Stimulated activated CD8-positive, alpha-beta memory T cell treated with anti-CD3 and anti-CD28 coated beads, Interleukin-12 subunit alpha, Interleukin-12 subunit beta, amount 100 ng/mL, for 24 hours (primary cell): ENCODE data around the gene CHIT1.

Experiments
- DNase-seq: peaks from one replicate; pipeline ENCODE4 v3.0.0-alpha.2; 2020; ENCODE audit errors: extremely low read depth

Gene CHIT1

GRCh38 chr1:203216274-203217138, 13.0 kb downstream of the CHIT1 start:
- DNase-seq, result peak; percentile 5

- no peak for DNase-seq
Observed at GRCh38 chr1:203215573-203215972, 13.9 kb downstream of the CHIT1 start.

DNA sequence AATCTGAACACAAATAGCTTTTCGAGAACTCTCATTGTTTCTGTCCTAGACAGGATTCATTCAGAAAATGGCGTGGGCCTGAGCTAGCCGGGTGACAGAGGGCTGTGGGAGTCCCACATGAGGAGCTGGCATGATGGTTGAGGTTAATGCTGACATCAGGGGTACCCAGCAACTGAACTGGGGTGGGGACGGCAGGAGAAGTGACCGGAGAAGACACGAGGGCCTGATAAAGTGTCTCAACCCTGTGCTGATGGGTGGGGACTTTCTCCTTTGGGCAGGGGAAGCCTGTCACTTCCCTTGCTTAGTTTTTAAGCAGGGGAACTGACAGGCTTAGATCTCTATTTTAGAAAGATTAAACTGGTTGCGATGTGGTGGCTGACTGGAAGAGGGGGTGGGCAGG, 14.6 kb downstream of the CHIT1 start:
- DNase-seq, result no peak

- no peak for DNase-seq
Observed at GRCh38 chr1:203213126-203213525, 16.3 kb downstream of the CHIT1 start.

DNA sequence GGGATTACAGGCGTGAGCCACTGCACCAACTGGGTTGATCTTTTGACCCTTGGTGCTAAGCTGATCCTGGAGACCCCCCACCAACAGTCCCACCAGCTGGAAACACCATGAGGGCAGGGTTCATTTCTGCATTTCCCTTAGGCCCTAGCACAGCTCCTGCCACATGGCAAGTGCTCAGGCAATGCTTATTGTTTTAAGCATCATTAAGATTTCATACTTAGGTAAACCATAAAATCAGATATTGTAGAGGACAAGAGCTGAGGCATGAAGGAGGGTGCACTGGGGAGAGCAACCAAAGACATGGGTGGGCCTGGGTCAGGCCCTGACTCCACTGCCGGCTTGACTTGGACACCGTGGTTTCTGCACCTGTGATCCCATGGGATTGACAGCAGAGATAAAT, 17.7 kb downstream of the CHIT1 start:
- DNase-seq, result no peak

- no peak for DNase-seq
Observed at GRCh38 chr1:203210988-203211387, 18.5 kb downstream of the CHIT1 start.

- DNase-seq, result no peak
Observed at GRCh38 chr1:203210350-203210749, 19.1 kb downstream of the CHIT1 start.

DNA sequence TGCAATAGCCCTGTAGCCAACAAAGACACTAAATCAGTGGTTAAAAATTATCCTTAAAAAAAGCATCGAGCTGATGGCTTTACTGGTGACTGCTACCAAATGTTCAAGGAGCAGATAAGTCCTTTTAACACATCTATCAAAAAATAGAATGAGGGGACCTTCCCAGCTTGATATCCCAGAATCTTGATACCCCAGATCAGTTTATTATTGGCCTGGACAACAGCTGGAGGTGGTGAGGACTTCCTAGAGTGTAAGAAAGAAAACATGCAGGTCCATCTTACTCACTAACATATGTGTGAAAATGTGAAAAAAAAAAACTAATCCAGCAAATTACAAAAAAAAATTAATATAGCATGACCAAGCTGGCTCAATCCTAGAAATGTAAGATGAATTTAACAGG, 21.3 kb downstream of the CHIT1 start:
- no peak for DNase-seq

GRCh38 chr1:203207751-203208150, 21.7 kb downstream of the CHIT1 start:
- no peak for DNase-seq

GRCh38 chr1:203206129-203206687, 23.3 kb downstream of the CHIT1 start:
- DNase-seq, result no peak

- no peak for DNase-seq
Observed at GRCh38 chr1:203204756-203205155, 24.7 kb downstream of the CHIT1 start.

- DNase-seq, result no peak
Observed at GRCh38 chr1:203202431-203203245, 26.8 kb downstream of the CHIT1 start.

DNA sequence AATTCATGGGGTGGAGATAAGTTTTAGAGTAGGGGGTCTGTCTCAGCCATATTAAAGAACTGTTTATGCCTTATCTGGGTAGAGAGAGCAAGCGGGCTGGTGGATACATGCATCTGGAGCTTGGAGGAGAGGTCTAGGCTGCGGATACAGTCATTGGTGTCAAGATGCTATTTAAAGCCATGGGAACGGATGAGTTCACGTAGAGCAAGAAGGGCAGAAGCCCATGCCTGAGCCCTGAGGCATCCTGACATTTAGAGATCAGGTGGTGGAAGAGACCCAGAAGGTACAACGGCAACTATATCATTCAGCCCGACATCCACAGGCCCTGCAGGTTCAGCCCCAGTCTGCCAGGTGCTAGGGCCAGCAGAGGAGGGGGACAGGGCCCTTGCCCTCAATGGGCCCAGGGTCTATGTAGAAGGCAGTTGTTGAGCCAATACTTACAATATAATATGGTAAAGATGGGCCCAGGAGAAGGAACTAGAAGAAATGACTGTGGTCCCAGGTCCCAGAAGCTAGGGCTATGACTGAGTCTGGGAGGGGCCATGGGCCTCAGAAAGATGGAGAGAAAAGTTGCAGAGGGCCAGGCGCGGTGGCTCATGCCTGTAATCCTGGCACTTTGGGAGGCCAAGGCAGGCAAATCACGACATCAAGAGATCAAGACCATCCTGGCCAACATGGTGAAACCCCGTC, 27.8 kb downstream of the CHIT1 start:
- DNase-seq, result no peak

- DNase-seq, result no peak
Observed at GRCh38 chr1:203200916-203201315, 28.6 kb downstream of the CHIT1 start.

GRCh38 chr1:203199816-203200571, 29.5 kb downstream of the CHIT1 start:
- DNase-seq, result no peak

- no peak for DNase-seq
Observed at GRCh38 chr1:203199481-203199815, 30.0 kb downstream of the CHIT1 start.

DNA sequence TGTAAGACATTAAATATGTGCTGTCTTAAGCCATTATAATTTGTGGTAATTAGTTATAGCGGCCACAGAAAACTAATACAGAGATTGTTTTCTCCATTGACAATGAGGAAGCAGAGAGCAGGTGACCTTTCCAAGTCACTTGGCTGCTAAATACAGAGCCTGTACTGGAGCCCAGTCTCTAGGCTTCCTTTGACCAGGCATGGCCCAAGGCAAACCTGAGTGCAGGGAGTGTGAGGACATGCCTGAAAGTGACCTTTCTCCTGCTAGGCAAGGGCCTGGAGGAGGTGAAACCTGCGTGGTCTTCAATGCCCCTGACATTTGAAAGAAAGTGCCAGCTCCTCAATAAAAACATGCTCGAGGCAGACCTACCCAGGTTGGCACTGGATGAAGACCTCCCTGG, 30.5 kb downstream of the CHIT1 start:
- no peak for DNase-seq

DNA sequence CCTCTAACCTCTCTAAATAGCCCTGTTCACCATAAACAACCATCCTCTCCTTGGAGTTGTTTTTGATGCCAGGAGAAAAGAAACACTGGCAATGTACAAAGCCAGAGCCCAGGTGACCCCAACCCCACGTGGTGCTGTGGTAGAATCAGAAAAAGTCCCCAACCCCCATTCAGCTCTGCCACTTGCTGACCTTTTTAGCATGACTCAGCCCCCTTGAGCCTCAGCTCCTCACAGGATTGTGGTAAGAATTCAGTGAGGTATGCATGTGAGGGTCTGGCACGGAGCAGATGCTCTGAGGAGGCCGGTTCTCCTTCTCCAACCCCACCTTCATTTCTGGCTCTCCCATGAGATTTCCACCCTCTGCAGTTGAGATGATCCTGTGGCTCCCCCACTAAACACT, 31.8 kb downstream of the CHIT1 start:
- no peak for DNase-seq

GRCh38 chr1:203196371-203196770, 33.1 kb downstream of the CHIT1 start:
- no peak for DNase-seq

DNA sequence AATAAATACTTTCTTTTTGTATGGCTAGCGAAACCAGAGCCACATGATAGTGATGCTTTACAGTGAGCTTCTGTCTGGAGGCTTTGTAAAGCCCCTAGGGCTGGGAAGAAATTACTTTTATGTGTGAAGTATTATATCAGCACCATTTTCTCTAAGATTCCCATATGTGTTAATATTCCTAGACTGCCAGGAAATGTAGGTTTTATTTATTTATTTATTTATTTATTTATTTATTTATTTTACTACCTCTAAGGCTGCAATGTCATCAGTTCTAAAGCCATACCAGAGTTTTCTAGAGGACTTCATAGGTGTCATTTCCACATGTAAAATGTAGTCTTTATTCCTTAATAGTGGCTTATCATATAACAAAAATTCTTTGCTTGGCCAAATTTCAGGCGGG, 38.5 kb downstream of the CHIT1 start:
- DNase-seq, result no peak

- no peak for DNase-seq
Observed at GRCh38 chr1:203189951-203190352, 39.5 kb downstream of the CHIT1 start.
